Measurements from ENCODE around the gene NSUN2. TPM values are rescaled to one million over a fixed set of nuclear protein-coding genes. Genes with fewer than 3 reads are reported as not detected.

The NSUN2 gene
- total and polyA plus RNA-seq, 2 donors (not counting 3 experiments of a cell fraction or from before 2014, with no cell fraction given): 53.7 to 73.0 TPM

GRCh38 chr5:6678385-6678784 lies 45.5 kb upstream of the NSUN2 start:
- Histone ChIP-seq H3K9me3 (replicated peaks; ENCODE audit: control insufficient read depth, insufficient read depth, low read length) (no peaks in the 10 kb centered on the region), H3K36me3 (ENCODE audit: control insufficient read depth in 2 of 2, extremely low read depth in 1 of 2, insufficient read depth in 2 of 2, low read length in 2 of 2) (no peaks in the 10 kb centered on the region), H3K9ac (replicated peaks; ENCODE audit: extremely low read depth, insufficient read depth, low read length) (no peak overlapping the region), H3K9me1 (replicated peaks; ENCODE audit: control insufficient read depth, extremely low read depth, insufficient read depth, low read length) (no peaks in the 10 kb centered on the region), H3K4me2 (ENCODE audit: insufficient read depth, low read length) (no peak overlapping the region), H3K4me3 (replicated peaks in 1 of 3; ENCODE audit: insufficient read depth in 1 of 3, low read depth in 1 of 3, low read length in 3 of 3) (no peak overlapping the region), H3K4me1 (ENCODE audit: control insufficient read depth, extremely low read depth, insufficient read depth, low read length) (no peaks in the 10 kb centered on the region), H3K27ac (ENCODE audit: insufficient read depth, low read depth, low read length) (no peak overlapping the region), H2AFZ (ENCODE audit: low read depth, low read length) (no peak overlapping the region), H4K20me1 (replicated peaks; ENCODE audit: control insufficient read depth, extremely low read depth, insufficient read depth, low read length) (no peaks in the 10 kb centered on the region), H3K27me3 (ENCODE audit: control insufficient read depth in 2 of 2, insufficient read depth in 2 of 2, low read length in 2 of 2) (no peaks in the 10 kb centered on the region), H3K79me2 (ENCODE audit: control insufficient read depth, insufficient read depth, low read length) (no peaks in the 10 kb centered on the region)
- intact Hi-C loops (cut with micrococcal nuclease): no loop called here
- POLR2A ChIA-PET: no interaction called here
- dilution Hi-C loops (cut with MboI; ENCODE audit: extremely low pct_ligation_motif_present, low sequenced_read_pairs): no loop called here
- TF ChIP-seq JUN (IDR thresholded peaks at IDR 0.05; ENCODE audit: borderline replicate concordance, insufficient read depth, insufficient read length, low read depth) (no peak), POLR2A (IDR thresholded peaks at IDR 0.05; ENCODE audit: low read depth, low read length) (no peak)
- TF ChIP-seq, protein P1, sequence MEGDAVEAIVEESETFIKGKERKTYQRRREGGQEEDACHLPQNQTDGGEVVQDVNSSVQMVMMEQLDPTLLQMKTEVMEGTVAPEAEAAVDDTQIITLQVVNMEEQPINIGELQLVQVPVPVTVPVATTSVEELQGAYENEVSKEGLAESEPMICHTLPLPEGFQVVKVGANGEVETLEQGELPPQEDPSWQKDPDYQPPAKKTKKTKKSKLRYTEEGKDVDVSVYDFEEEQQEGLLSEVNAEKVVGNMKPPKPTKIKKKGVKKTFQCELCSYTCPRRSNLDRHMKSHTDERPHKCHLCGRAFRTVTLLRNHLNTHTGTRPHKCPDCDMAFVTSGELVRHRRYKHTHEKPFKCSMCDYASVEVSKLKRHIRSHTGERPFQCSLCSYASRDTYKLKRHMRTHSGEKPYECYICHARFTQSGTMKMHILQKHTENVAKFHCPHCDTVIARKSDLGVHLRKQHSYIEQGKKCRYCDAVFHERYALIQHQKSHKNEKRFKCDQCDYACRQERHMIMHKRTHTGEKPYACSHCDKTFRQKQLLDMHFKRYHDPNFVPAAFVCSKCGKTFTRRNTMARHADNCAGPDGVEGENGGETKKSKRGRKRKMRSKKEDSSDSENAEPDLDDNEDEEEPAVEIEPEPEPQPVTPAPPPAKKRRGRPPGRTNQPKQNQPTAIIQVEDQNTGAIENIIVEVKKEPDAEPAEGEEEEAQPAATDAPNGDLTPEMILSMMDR (IDR thresholded peaks at IDR 0.05; ENCODE audit: extremely low read depth in 1 of 2, insufficient read depth in 1 of 2, low read depth in 1 of 2, low read length in 2 of 2): no peak
- BruUV-seq (replicated peaks): no TSS peak
- FAIRE-seq (no peak), DNase-seq (ENCODE audit: low read depth, low spot score) (no peak)
- CTCF ChIA-PET: no interaction called here

DNA sequence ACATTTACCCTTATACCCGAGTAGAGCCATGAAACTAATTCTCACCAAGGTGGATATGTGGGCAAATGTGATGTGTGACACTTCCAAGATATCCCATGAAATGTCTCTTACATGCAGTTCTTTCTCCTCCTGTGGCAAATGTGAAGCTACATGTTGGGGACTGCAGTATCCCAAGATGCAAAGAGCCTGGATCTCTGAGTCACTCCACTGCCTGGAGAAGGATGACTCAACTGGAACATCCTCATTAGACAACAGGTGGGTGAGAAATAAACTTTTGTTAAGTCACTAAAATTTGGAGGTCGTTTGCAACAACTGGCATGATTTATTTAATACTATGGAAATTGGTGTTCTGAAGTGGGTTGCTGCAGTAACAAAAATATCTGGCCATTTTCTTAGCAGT lies 43.9 kb upstream of the NSUN2 start:
- BruUV-seq (replicated peaks): no TSS peak
- Histone ChIP-seq H3K9me1 (replicated peaks; ENCODE audit: control insufficient read depth, extremely low read depth, insufficient read depth, low read length) (no peaks in the 10 kb centered on the region), H3K79me2 (ENCODE audit: control insufficient read depth, insufficient read depth, low read length) (no peaks in the 10 kb centered on the region), H3K9ac (replicated peaks; ENCODE audit: extremely low read depth, insufficient read depth, low read length) (no peak overlapping the region), H2AFZ (ENCODE audit: low read depth, low read length) (no peak overlapping the region), H3K4me1 (ENCODE audit: control insufficient read depth, extremely low read depth, insufficient read depth, low read length) (no peaks in the 10 kb centered on the region), H3K4me3 (replicated peaks in 1 of 3; ENCODE audit: insufficient read depth in 1 of 3, low read depth in 1 of 3, low read length in 3 of 3) (no peak overlapping the region), H3K27me3 (ENCODE audit: control insufficient read depth in 2 of 2, insufficient read depth in 2 of 2, low read length in 2 of 2) (no peaks in the 10 kb centered on the region), H3K9me3 (replicated peaks; ENCODE audit: control insufficient read depth, insufficient read depth, low read length) (no peaks in the 10 kb centered on the region), H3K27ac (ENCODE audit: insufficient read depth, low read depth, low read length) (no peak overlapping the region), H4K20me1 (replicated peaks; ENCODE audit: control insufficient read depth, extremely low read depth, insufficient read depth, low read length) (no peaks in the 10 kb centered on the region), H3K36me3 (ENCODE audit: control insufficient read depth in 2 of 2, extremely low read depth in 1 of 2, insufficient read depth in 2 of 2, low read length in 2 of 2) (no peaks in the 10 kb centered on the region), H3K4me2 (ENCODE audit: insufficient read depth, low read length) (no peak overlapping the region)
- DNase-seq (ENCODE audit: low read depth, low spot score): no peak
- dilution Hi-C loops (cut with MboI; ENCODE audit: extremely low pct_ligation_motif_present, low sequenced_read_pairs) (no loop called here), intact Hi-C loops (cut with micrococcal nuclease) (no loop called here)
- ChIA-PET CTCF (interaction anchor here (0.9 kb wide), 1 partner anchor 36 kb away, joined by 3 read pairs; the partner anchor contains the start of gene TENT4A), POLR2A (no interaction called here)
- peak; percentile 17 for TF ChIP-seq FOS (IDR thresholded peaks at IDR 0.05; ENCODE audit: borderline replicate concordance, insufficient read depth, low read length)
- TF ChIP-seq EZH2 (IDR thresholded peaks at IDR 0.05; ENCODE audit: borderline replicate concordance, low read depth, low read length, severe bottlenecking): no peak
- no peak for FAIRE-seq
